Measurements from ENCODE around the gene GRM1. TPM values are rescaled to one million over a fixed set of nuclear protein-coding genes. Genes with fewer than 3 reads are reported as not detected.

The GRM1 gene
- total and polyA plus RNA-seq, 2 experiments from 2014 or later: 0.29 to 0.63 TPM

- peaks cover 12% of the 10 kb centered on the region for H3K4me1 ChIP-seq (ENCODE audit: insufficient read depth)
- Mint-ChIP-seq H3K36me3 (ENCODE audit: low read depth) (no peaks in the 10 kb centered on the region), H3K4me3 (no peak overlapping the region), H3K27ac (no peak overlapping the region), H3K4me1 (peaks cover 10% of the 10 kb centered on the region), H3K27me3 (ENCODE audit: insufficient read depth, low read depth, poor library complexity) (peaks cover 1% of the 10 kb centered on the region), H3K9me3 (no peaks in the 10 kb centered on the region)
- ATAC-seq: no peak
- no peaks in the 10 kb centered on the region for H3F3A ChIP-seq (replicated peaks; ENCODE audit: low read depth)
- H2AFZ ChIP-seq: no peak overlapping the region
- no peaks in the 10 kb centered on the region for H3K27me3 ChIP-seq (ENCODE audit: insufficient read depth)
- H3K27ac ChIP-seq (ENCODE audit: low read depth): no peak overlapping the region
- no peak overlapping the region for H3K4me2 ChIP-seq
- TF ChIP-seq ZNF331 (CRISPR knock-in tag; IDR thresholded peaks at IDR 0.05; ENCODE audit: low read depth): no peak
- no peak for TF ChIP-seq POLR2AphosphoS5 (IDR thresholded peaks at IDR 0.05; ENCODE audit: low read depth)
- TF ChIP-seq, protein P1, sequence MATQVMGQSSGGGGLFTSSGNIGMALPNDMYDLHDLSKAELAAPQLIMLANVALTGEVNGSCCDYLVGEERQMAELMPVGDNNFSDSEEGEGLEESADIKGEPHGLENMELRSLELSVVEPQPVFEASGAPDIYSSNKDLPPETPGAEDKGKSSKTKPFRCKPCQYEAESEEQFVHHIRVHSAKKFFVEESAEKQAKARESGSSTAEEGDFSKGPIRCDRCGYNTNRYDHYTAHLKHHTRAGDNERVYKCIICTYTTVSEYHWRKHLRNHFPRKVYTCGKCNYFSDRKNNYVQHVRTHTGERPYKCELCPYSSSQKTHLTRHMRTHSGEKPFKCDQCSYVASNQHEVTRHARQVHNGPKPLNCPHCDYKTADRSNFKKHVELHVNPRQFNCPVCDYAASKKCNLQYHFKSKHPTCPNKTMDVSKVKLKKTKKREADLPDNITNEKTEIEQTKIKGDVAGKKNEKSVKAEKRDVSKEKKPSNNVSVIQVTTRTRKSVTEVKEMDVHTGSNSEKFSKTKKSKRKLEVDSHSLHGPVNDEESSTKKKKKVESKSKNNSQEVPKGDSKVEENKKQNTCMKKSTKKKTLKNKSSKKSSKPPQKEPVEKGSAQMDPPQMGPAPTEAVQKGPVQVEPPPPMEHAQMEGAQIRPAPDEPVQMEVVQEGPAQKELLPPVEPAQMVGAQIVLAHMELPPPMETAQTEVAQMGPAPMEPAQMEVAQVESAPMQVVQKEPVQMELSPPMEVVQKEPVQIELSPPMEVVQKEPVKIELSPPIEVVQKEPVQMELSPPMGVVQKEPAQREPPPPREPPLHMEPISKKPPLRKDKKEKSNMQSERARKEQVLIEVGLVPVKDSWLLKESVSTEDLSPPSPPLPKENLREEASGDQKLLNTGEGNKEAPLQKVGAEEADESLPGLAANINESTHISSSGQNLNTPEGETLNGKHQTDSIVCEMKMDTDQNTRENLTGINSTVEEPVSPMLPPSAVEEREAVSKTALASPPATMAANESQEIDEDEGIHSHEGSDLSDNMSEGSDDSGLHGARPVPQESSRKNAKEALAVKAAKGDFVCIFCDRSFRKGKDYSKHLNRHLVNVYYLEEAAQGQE (IDR thresholded peaks at IDR 0.05; ENCODE audit: unreplicated experiment): no peak
- no peak for TF ChIP-seq NANOG (IDR thresholded peaks at IDR 0.05; ENCODE audit: borderline replicate concordance)
- TF ChIP-seq EZH2phosphoT487 (IDR thresholded peaks at IDR 0.05; ENCODE audit: unreplicated experiment): no peak
- TF ChIP-seq JUNB (IDR thresholded peaks at IDR 0.05; ENCODE audit: unreplicated experiment): no peak
- TF ChIP-seq, protein P2, sequence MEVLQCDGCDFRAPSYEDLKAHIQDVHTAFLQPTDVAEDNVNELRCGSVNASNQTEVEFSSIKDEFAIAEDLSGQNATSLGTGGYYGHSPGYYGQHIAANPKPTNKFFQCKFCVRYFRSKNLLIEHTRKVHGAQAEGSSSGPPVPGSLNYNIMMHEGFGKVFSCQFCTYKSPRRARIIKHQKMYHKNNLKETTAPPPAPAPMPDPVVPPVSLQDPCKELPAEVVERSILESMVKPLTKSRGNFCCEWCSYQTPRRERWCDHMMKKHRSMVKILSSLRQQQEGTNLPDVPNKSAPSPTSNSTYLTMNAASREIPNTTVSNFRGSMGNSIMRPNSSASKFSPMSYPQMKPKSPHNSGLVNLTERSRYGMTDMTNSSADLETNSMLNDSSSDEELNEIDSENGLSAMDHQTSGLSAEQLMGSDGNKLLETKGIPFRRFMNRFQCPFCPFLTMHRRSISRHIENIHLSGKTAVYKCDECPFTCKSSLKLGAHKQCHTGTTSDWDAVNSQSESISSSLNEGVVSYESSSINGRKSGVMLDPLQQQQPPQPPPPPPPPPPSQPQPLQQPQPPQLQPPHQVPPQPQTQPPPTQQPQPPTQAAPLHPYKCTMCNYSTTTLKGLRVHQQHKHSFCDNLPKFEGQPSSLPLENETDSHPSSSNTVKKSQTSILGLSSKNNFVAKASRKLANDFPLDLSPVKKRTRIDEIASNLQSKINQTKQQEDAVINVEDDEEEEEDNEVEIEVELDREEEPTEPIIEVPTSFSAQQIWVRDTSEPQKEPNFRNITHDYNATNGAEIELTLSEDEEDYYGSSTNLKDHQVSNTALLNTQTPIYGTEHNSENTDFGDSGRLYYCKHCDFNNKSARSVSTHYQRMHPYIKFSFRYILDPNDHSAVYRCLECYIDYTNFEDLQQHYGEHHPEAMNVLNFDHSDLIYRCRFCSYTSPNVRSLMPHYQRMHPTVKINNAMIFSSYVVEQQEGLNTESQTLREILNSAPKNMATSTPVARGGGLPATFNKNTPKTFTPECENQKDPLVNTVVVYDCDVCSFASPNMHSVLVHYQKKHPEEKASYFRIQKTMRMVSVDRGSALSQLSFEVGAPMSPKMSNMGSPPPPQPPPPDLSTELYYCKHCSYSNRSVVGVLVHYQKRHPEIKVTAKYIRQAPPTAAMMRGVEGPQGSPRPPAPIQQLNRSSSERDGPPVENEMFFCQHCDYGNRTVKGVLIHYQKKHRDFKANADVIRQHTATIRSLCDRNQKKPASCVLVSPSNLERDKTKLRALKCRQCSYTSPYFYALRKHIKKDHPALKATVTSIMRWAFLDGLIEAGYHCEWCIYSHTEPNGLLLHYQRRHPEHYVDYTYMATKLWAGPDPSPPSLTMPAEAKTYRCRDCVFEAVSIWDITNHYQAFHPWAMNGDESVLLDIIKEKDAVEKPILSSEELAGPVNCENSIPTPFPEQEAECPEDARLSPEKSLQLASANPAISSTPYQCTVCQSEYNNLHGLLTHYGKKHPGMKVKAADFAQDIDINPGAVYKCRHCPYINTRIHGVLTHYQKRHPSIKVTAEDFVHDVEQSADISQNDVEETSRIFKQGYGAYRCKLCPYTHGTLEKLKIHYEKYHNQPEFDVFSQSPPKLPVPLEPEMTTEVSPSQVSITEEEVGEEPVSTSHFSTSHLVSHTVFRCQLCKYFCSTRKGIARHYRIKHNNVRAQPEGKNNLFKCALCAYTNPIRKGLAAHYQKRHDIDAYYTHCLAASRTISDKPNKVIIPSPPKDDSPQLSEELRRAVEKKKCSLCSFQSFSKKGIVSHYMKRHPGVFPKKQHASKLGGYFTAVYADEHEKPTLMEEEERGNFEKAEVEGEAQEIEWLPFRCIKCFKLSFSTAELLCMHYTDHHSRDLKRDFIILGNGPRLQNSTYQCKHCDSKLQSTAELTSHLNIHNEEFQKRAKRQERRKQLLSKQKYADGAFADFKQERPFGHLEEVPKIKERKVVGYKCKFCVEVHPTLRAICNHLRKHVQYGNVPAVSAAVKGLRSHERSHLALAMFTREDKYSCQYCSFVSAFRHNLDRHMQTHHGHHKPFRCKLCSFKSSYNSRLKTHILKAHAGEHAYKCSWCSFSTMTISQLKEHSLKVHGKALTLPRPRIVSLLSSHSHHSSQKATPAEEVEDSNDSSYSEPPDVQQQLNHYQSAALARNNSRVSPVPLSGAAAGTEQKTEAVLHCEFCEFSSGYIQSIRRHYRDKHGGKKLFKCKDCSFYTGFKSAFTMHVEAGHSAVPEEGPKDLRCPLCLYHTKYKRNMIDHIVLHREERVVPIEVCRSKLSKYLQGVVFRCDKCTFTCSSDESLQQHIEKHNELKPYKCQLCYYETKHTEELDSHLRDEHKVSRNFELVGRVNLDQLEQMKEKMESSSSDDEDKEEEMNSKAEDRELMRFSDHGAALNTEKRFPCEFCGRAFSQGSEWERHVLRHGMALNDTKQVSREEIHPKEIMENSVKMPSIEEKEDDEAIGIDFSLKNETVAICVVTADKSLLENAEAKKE (CRISPR knock-in tag; IDR thresholded peaks at IDR 0.05): no peak
- TF ChIP-seq CTCF (conservative IDR thresholded peaks at IDR 0.05; ENCODE audit: low read depth in 2 of 2): no peak
- TF ChIP-seq STAT1 (IDR thresholded peaks at IDR 0.05; ENCODE audit: unreplicated experiment): no peak
- TF ChIP-seq ETS1 (IDR thresholded peaks at IDR 0.05): no peak
- no peak for TF ChIP-seq ZNF114 (CRISPR knock-in tag; IDR thresholded peaks at IDR 0.05)
- no peak for TF ChIP-seq EZH2 (IDR thresholded peaks at IDR 0.05; ENCODE audit: low read depth, unreplicated experiment)
- TF ChIP-seq CREB1 (CRISPR knock-in tag; IDR thresholded peaks at IDR 0.05; ENCODE audit: low read depth): no peak
- H3K79me2 ChIP-seq (replicated peaks; ENCODE audit: insufficient read depth): no peaks in the 10 kb centered on the region
- H3K4me3 ChIP-seq: no peak overlapping the region
- H4K20me1 ChIP-seq (replicated peaks; ENCODE audit: insufficient read depth): no peaks in the 10 kb centered on the region
- H3K9me2 ChIP-seq (ENCODE audit: insufficient read depth): no peaks in the 10 kb centered on the region
- no peak for DNase-seq (ENCODE audit: low spot score)
- H3K36me3 ChIP-seq (ENCODE audit: insufficient read depth): no peaks in the 10 kb centered on the region
These were observed 68.7 kb downstream of the GRM1 start for GRCh38 chr6:146097586-146097985.
